ENCODE results near the gene ZNF511. TPM values are rescaled to one million over a fixed set of nuclear protein-coding genes. Genes with fewer than 3 reads are reported as not detected.
A peak's percentile ranks its signal among the peaks of the same experiment; 100 is the strongest.

Gene ZNF511
- total RNA-seq, 1 experiment from 2014 or later = 69.6 TPM

GRCh38 chr10:133334503-133335245, 26.0 kb downstream of the ZNF511 start:
- H3K9me3 Mint-ChIP-seq = peaks cover 6% of the 10 kb centered on the region
- no peaks in the 10 kb centered on the region for H3K36me3 Mint-ChIP-seq
- ChIA-PET POLR2A (no interaction called here), CTCF (no interaction called here)
- H3K27ac Mint-ChIP-seq = no peak overlapping the region
- ATAC-seq = peak; percentile 56
- H3K4me1 Mint-ChIP-seq = no peaks in the 10 kb centered on the region; the same call in none of the 2 replicates
- peaks cover 40% of the 10 kb centered on the region for H3K27me3 Mint-ChIP-seq (ENCODE audit: low read depth)
- peak overlapping the region; percentile 70 for H3K4me3 Mint-ChIP-seq
- TF ChIP-seq E2F4 (CRISPR knock-in tag; IDR thresholded peaks at IDR 0.05; ENCODE audit: borderline replicate concordance, low read depth) (no peak), EMX1 (CRISPR knock-in tag; IDR thresholded peaks at IDR 0.05) (no peak), RORB (CRISPR knock-in tag; IDR thresholded peaks at IDR 0.05) (no peak), ZBTB21 (CRISPR knock-in tag; IDR thresholded peaks at IDR 0.05; ENCODE audit: borderline replicate concordance) (no peak), OVOL2 (CRISPR knock-in tag; IDR thresholded peaks at IDR 0.05; ENCODE audit: borderline replicate concordance) (no peak), ZNF232 (CRISPR knock-in tag; IDR thresholded peaks at IDR 0.05) (no peak), SOX15 (CRISPR knock-in tag; IDR thresholded peaks at IDR 0.05) (no peak), ESRRA (CRISPR knock-in tag; IDR thresholded peaks at IDR 0.05; ENCODE audit: borderline replicate concordance) (no peak)
- no peak for DNase-seq (ENCODE audit: low spot score)

GRCh38 chr10:133335246-133336117, 26.8 kb downstream of the ZNF511 start:
- H3K9me3 Mint-ChIP-seq = peaks cover 6% of the 10 kb centered on the region
- DNase-seq (ENCODE audit: low spot score) = peak; percentile 71
- TF ChIP-seq ZNF281 (CRISPR knock-in tag; IDR thresholded peaks at IDR 0.05) (no peak), ZNF425 (CRISPR knock-in tag; conservative IDR thresholded peaks at IDR 0.05) (no peak), NR2C2 (CRISPR knock-in tag; IDR thresholded peaks at IDR 0.05) (no peak), ZNF416 (CRISPR knock-in tag; IDR thresholded peaks at IDR 0.05) (no peak), CDX4 (CRISPR knock-in tag; IDR thresholded peaks at IDR 0.05; ENCODE audit: borderline replicate concordance) (no peak), ZNF671 (CRISPR knock-in tag; IDR thresholded peaks at IDR 0.05) (no peak), JUN (CRISPR knock-in tag; IDR thresholded peaks at IDR 0.05) (no peak), NR3C1 (CRISPR knock-in tag; conservative IDR thresholded peaks at IDR 0.05; ENCODE audit: low read depth) (no peak), ATF6 (CRISPR knock-in tag; IDR thresholded peaks at IDR 0.05) (no peak), GTF2I (CRISPR knock-in tag; conservative IDR thresholded peaks at IDR 0.05) (no peak), GRHL2 (CRISPR knock-in tag; IDR thresholded peaks at IDR 0.05; ENCODE audit: insufficient replicate concordance, severe bottlenecking) (no peak), MAX (CRISPR knock-in tag; IDR thresholded peaks at IDR 0.05) (no peak), ZBTB21 (CRISPR knock-in tag; IDR thresholded peaks at IDR 0.05; ENCODE audit: borderline replicate concordance) (no peak), MLX (CRISPR knock-in tag; IDR thresholded peaks at IDR 0.05) (no peak), ESRRA (CRISPR knock-in tag; IDR thresholded peaks at IDR 0.05; ENCODE audit: borderline replicate concordance) (no peak)

More at GRCh38 chr10:133335246-133336117, 26.8 kb downstream of the ZNF511 start:
- Mint-ChIP-seq H3K4me3 (peak overlapping the region; percentile 45; the same call in 1 of the 2 replicates), H3K27me3 (ENCODE audit: low read depth) (peaks cover 37% of the 10 kb centered on the region), H3K27ac (no peak overlapping the region), H3K36me3 (no peaks in the 10 kb centered on the region), H3K4me1 (no peaks in the 10 kb centered on the region; the same call in 1 of the 2 replicates)
- ChIA-PET POLR2A (no interaction called here), CTCF (no interaction called here)
- ATAC-seq = peak; percentile 40
